CD4-positive, CD25-positive, alpha-beta regulatory T cell (primary cell): ENCODE data around the gene ARL8B. TPM values are rescaled to one million over a fixed set of nuclear protein-coding genes. Genes with fewer than 3 reads are reported as not detected.

ENCODE experiments used
- ATAC-seq, 2 donors: fragments of 150-1000 bp; cut with Tn5 transposase; one replicate each; pipeline ENCODE4 v1.10.0; 2021; ENCODE audit warnings: low read depth in 2 of 2, moderate number of reproducible peaks in 2 of 2, moderate library complexity in 1 of 2
- DNase-seq, 3 donors: peaks; one replicate each; pipeline versions ENCODE4 v3.0.0 to v3.0.0-alpha.2; 2012 to 2022; ENCODE audit warnings: mixed read lengths in 1 of 3
- H3K27ac ChIP-seq: one replicate; pipeline ENCODE4 v1.7.0; 2013; ENCODE audit warnings: mild to moderate bottlenecking, low read length; ENCODE audit not compliant: insufficient read depth, poor library complexity, severe bottlenecking
- H3K27me3 ChIP-seq: one replicate; pipeline ENCODE4 v1.7.0; 2013; ENCODE audit warnings: low read length; ENCODE audit not compliant: control insufficient read depth, insufficient read depth
- H3K36me3 ChIP-seq: one replicate; pipeline ENCODE4 v1.7.0; 2013; ENCODE audit warnings: mild to moderate bottlenecking, low read length, moderate library complexity; ENCODE audit not compliant: control insufficient read depth, insufficient read depth
- H3K4me1 ChIP-seq: 2 replicates; pipeline ENCODE4 v1.7.0; 2013; ENCODE audit warnings: mild to moderate bottlenecking, low read length; ENCODE audit not compliant: insufficient read depth, control insufficient read depth, poor library complexity, severe bottlenecking
- H3K4me3 ChIP-seq: one replicate; pipeline ENCODE4 v1.7.0; 2013; ENCODE audit warnings: low read depth, mild to moderate bottlenecking, low read length, moderate library complexity
- H3K9me3 ChIP-seq, 2 experiments: 1 replicate in 1 of 2; 2 replicates in 1 of 2; pipeline ENCODE4 v1.7.0; 2013; ENCODE audit warnings: low read length in 2 of 2, mild to moderate bottlenecking in 1 of 2, moderate library complexity in 1 of 2; ENCODE audit not compliant: control insufficient read depth in 2 of 2
- H3K27ac Mint-ChIP-seq, 3 donors: one replicate each; pipeline ENCODE4 v1.8.0; 2020 to 2022; ENCODE audit warnings: mild to moderate bottlenecking in 3 of 3, mixed read lengths in 3 of 3, moderate library complexity in 2 of 3
- H3K27me3 Mint-ChIP-seq: one replicate; pipeline ENCODE4 v1.8.0; 2022; ENCODE audit warnings: mild to moderate bottlenecking, mixed read lengths
- H3K36me3 Mint-ChIP-seq: one replicate; pipeline ENCODE4 v1.8.0; 2020; ENCODE audit warnings: mixed read lengths
- H3K4me1 Mint-ChIP-seq, 4 donors: one replicate each; pipeline ENCODE4 v1.8.0; 2020 to 2022; ENCODE audit warnings: mixed read lengths in 4 of 4, mild to moderate bottlenecking in 1 of 4
- H3K4me3 Mint-ChIP-seq, 4 donors: one replicate each; pipeline ENCODE4 v1.8.0; 2020 to 2022; ENCODE audit warnings: mild to moderate bottlenecking in 4 of 4, mixed read lengths in 4 of 4, moderate library complexity in 3 of 4
- H3K9me3 Mint-ChIP-seq, 7 donors: one replicate each; pipeline ENCODE4 v1.8.0; 2020 to 2022; ENCODE audit warnings: mixed read lengths in 7 of 7, mild to moderate bottlenecking in 3 of 7, moderate library complexity in 2 of 7
- polyA plus RNA-seq, 4 donors: library from polyadenylated mRNA; unstranded; fragments of 300-500 nt; fragmentation: Illumina TruSeq; gene quantifications; one replicate each; pipeline ENCODE4 v1.2.3, GENCODE V29; 2021
- total RNA-seq: library from RNA; stranded (reverse); gene quantifications from one replicate; pipeline ENCODE4 v1.2.3, GENCODE V29; 2022

The ARL8B gene
- total and polyA plus RNA-seq, 5 donors from 2014 or later, result 43.0 to 67.4 (median 56.9) TPM

DNA sequence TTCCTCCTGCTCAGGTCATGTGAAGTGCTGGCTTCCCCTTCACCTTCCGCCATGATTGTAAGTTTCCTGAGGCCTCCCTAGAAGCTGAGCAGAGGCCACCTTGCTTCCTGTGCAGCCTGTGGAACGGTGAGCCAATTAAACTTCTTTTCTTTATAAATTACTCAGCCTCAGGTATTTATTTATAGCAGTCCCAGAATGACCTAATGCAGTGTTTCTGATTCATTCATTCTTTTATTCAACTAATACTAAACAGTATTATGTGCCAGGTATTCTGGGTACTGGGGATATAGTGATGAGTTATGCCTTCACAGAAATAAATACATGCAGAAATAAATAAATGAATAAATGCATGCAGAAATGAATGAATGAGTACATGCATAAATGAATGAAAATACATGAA lies 107.3 kb downstream of the ARL8B start:
- Mint-ChIP-seq H3K27me3 (peaks cover 4% of the 10 kb centered on the region), H3K4me1 (peaks cover 0 to 4% (median 0%) of the 10 kb centered on the region in 4 donors)

More for the DNA sequence above, 107.3 kb downstream of the ARL8B start:
- no peaks in the 10 kb centered on the region for H3K36me3 Mint-ChIP-seq
- H3K9me3 ChIP-seq, result no peaks in the 10 kb centered on the region
- H3K27ac ChIP-seq, result no peak overlapping the region
- peaks cover 3% of the 10 kb centered on the region for H3K27me3 ChIP-seq
- DNase-seq (no peak), ATAC-seq (no peak)
- peak overlapping the region in 1 of 3 donors; percentile 40 for H3K27ac Mint-ChIP-seq
- H3K4me1 ChIP-seq, result no peaks in the 10 kb centered on the region
- no peaks in the 10 kb centered on the region for H3K9me3 Mint-ChIP-seq
- no peak overlapping the region for H3K4me3 ChIP-seq
- no peak overlapping the region for H3K4me3 Mint-ChIP-seq
- no peaks in the 10 kb centered on the region for H3K36me3 ChIP-seq

Other genes starting within 250 kb of the ARL8B start
- gene BHLHE40, start 142.9 kb upstream of the ARL8B start, total RNA-seq, result 44.4 TPM
- 1 to 10 TPM in 1 of 4 donors, under 1 TPM in 3; 0.65 to 1.2 (median 0.71) TPM for gene BHLHE40, start 142.9 kb upstream of the ARL8B start, polyA plus RNA-seq
- 99.3 TPM for gene EDEM1, start 65.4 kb downstream of the ARL8B start, total RNA-seq
- 10 to 100 TPM; 51.1 to 56.8 (median 54.5) TPM for gene EDEM1, start 65.4 kb downstream of the ARL8B start, polyA plus RNA-seq